Nucleus accumbens (tissue), 56 donors: ENCODE measurements around the gene FGD1.
"Not testable (repeated sequence)": the region's sequence is repeated elsewhere in the genome, so short reads cannot be mapped to it uniquely, and the experiment has no call there.

Experiments used
- DNase-seq, 56 donors: peaks; one replicate each; lab custom pipeline; 2025; lab: John Stamatoyannopoulos, UW

Gene FGD1

GRCh38 chrX:54495814-54496516 lies at the start of gene FGD1:
Gene FGD1, minus strand, starts transcription at chrX:54496234. Its CDS starts 802 bp downstream, at chrX:54495432.
- DNase-seq, result peak in 48 of 56 donors; percentile 3 to 75 (median 30)

GRCh38 chrX:54542239-54542638 lies 46.2 kb upstream of the FGD1 start:
- not testable (repeated sequence) for DNase-seq

GRCh38 chrX:54540289-54540688 lies 44.3 kb upstream of the FGD1 start:
- no peak for DNase-seq

GRCh38 chrX:54534271-54534670 lies 38.2 kb upstream of the FGD1 start:
- no peak for DNase-seq

- no peak for DNase-seq
Measured at GRCh38 chrX:54530357-54530900, 34.4 kb upstream of the FGD1 start.

- DNase-seq, result peak; percentile 12 to 91 (median 80)
Measured at GRCh38 chrX:54529552-54530356, 33.7 kb upstream of the FGD1 start, which contains the start of gene GNL3L. Gene GNL3L, plus strand, starts transcription at chrX:54530219. Its CDS starts 2,348 bp downstream, at chrX:54532567.

GRCh38 chrX:54529151-54529550 lies 33.1 kb upstream of the FGD1 start:
- peak in 5 of 56 donors; percentile 5 to 30 (median 6) for DNase-seq

- no peak for DNase-seq
Measured at GRCh38 chrX:54509400-54509799, 13.4 kb upstream of the FGD1 start.

GRCh38 chrX:54496936-54497335 lies 902 bp upstream of the FGD1 start:
- no peak for DNase-seq

- DNase-seq, result no peak
Measured at GRCh38 chrX:54496517-54496852, 451 bp upstream of the FGD1 start.

- peak in 10 of 56 donors; percentile 1 to 17 (median 8) for DNase-seq
Measured at GRCh38 chrX:54494989-54495813, 833 bp downstream of the FGD1 start.

GRCh38 chrX:54494166-54494988 lies 1.7 kb downstream of the FGD1 start:
- no peak for DNase-seq

- peak in 3 of 56 donors; percentile 2 to 8 (median 3) for DNase-seq
Measured at GRCh38 chrX:54492340-54492739, 3.7 kb downstream of the FGD1 start.

GRCh38 chrX:54489819-54490218 lies 6.2 kb downstream of the FGD1 start:
- not testable (repeated sequence) for DNase-seq

- DNase-seq, result no peak
Measured at GRCh38 chrX:54484666-54485065, 11.4 kb downstream of the FGD1 start.

- DNase-seq, result peak in 2 of 56 donors; percentile 1 to 9
Measured at GRCh38 chrX:54483946-54484345, 12.1 kb downstream of the FGD1 start.

- no peak for DNase-seq
Measured at GRCh38 chrX:54482839-54483593, 13.0 kb downstream of the FGD1 start.

- no peak for DNase-seq
Measured at GRCh38 chrX:54479136-54480111, 16.6 kb downstream of the FGD1 start.
